HEK293T (cell line): Measurements from ENCODE around the gene SAFB2.

Experiments used
- CTCF ChIA-PET: fragments of 350-600 bp; formaldehyde crosslinking; extraction: SDS; loops from one replicate; lab custom pipeline; 2021; ENCODE audit warnings: antibody characterized with exemption, inconsistent platforms; lab: Yijun Ruan, JAX
- POLR2A ChIA-PET: fragments of 350-600 bp; formaldehyde crosslinking; extraction: SDS; loops from one replicate; lab custom pipeline; 2020; ENCODE audit warnings: antibody characterized with exemption, inconsistent platforms; lab: Yijun Ruan, JAX
- DNase-seq: peaks from one replicate; pipeline ENCODE4 v3.0.0; 2012; ENCODE audit warnings: mixed read lengths; ENCODE audit errors: extremely low spot score
- ARNT ChIP-seq: fragments of 450-650 bp; IDR thresholded peaks from 2 replicates; pipeline ENCODE4 v1.6.1; 2017; ENCODE audit warnings: mild to moderate bottlenecking
- BHLHE40 ChIP-seq: fragments of 450-650 bp; IDR thresholded peaks from 2 replicates; pipeline ENCODE4 v1.6.1; 2016; ENCODE audit warnings: mild to moderate bottlenecking, moderate library complexity, borderline replicate concordance
- CTBP1 ChIP-seq: fragments of 450-650 bp; IDR thresholded peaks from 2 replicates; pipeline ENCODE4 v1.6.1; 2016; ENCODE audit warnings: borderline replicate concordance
- ELF4 ChIP-seq: fragments of 450-650 bp; IDR thresholded peaks from 2 replicates; pipeline ENCODE4 v1.6.1; 2017; ENCODE audit warnings: antibody characterized with exemption
- FOXA1 ChIP-seq: fragments of 450-650 bp; IDR thresholded peaks from 2 replicates; pipeline ENCODE4 v1.6.1; 2016; ENCODE audit warnings: mild to moderate bottlenecking
- FOXK2 ChIP-seq: fragments of 450-650 bp; IDR thresholded peaks from 2 replicates; pipeline ENCODE4 v1.6.1; 2016; ENCODE audit warnings: mild to moderate bottlenecking
- FOXM1 ChIP-seq: fragments of 450-650 bp; IDR thresholded peaks from 2 replicates; pipeline ENCODE4 v1.6.1; 2017; ENCODE audit warnings: mild to moderate bottlenecking, borderline replicate concordance
- HDGF ChIP-seq: fragments of 450-650 bp; IDR thresholded peaks from 2 replicates; pipeline ENCODE4 v1.6.1; 2017; ENCODE audit warnings: antibody characterized with exemption, borderline replicate concordance
- L3MBTL2 ChIP-seq: fragments of 450-650 bp; conservative IDR thresholded peaks from 2 replicates; pipeline ENCODE4 v1.6.1; 2016; ENCODE audit warnings: mild to moderate bottlenecking
- LEF1 ChIP-seq: fragments of 450-650 bp; IDR thresholded peaks from 2 replicates; pipeline ENCODE4 v1.6.1; 2017; ENCODE audit warnings: mild to moderate bottlenecking, borderline replicate concordance
- NFRKB ChIP-seq: fragments of 450-650 bp; IDR thresholded peaks from 2 replicates; pipeline ENCODE4 v1.6.1; 2016; ENCODE audit warnings: mild to moderate bottlenecking, moderate library complexity
- SP1 ChIP-seq: fragments of 450-650 bp; IDR thresholded peaks from 2 replicates; pipeline ENCODE4 v1.6.1; 2017
- SUZ12 ChIP-seq: fragments of 450-650 bp; IDR thresholded peaks from 2 replicates; pipeline ENCODE4 v1.6.1; 2016; ENCODE audit warnings: mild to moderate bottlenecking
- TARDBP ChIP-seq: fragments of 450-650 bp; IDR thresholded peaks from 2 replicates; pipeline ENCODE4 v1.6.1; 2016
- ZNF384 ChIP-seq: fragments of 450-650 bp; IDR thresholded peaks from 2 replicates; pipeline ENCODE4 v1.6.1; 2016
- TF ChIP-seq, protein P1 (sequence below): fragments of 450-650 bp; IDR thresholded peaks from 2 replicates; pipeline ENCODE4 v1.6.1; 2016

Gene SAFB2

DNA sequence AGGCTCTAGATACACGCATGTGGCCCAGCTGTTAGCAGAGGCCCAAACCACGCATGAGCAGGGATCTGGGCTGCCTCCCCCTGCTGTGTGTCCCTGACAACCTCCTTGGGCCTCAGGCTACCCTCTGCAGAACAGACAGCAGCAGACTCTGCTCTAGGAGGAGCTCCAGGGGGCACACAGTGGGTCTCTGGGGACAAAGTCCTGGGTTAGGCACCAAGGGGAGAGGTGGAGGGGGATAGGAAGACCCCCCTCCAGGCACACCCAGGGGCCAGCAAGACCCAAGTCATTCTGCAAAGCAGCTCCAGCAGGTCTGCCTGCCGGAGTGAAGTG is 62.8 kb downstream of the SAFB2 start:
- CTCF ChIA-PET: interaction anchor here (0.7 kb wide), 1 partner anchor 14 kb away, joined by 3 read pairs; no protein-coding TSS in a partner anchor

DNA sequence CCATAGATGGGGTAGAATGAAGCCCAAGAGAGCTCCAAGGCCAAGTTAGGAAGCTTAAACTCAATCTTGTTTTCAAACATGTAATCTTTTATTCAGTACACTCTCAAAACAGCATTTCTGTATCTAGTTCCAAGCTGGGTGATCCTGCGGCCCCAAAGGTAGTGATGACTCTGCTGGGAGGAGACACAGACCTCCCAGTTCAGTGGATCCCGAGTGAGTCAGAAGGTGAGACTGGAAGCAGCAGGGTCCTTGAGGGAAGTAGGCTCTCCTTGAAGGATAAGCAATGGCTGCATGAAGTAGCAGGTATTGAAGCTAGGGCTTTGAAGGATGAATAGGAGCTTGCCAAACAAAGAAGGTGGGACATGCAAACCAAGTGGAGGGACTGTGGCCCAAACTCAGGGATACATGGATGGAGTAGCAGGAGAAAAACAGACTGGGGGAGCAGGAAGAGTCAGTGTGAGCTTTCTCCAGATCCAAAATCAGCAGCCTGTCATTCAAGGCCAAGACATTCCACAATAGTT is 64.4 kb downstream of the SAFB2 start:
- ChIA-PET CTCF (no interaction called here), POLR2A (no interaction called here)
- no peak for TF ChIP-seq BHLHE40
- no peak for DNase-seq

More for the DNA sequence above, 62.8 kb downstream of the SAFB2 start:
- no peak for DNase-seq
- TF ChIP-seq LEF1: no peak
- TF ChIP-seq FOXM1: no peak
- no peak for TF ChIP-seq ELF4
- no peak for TF ChIP-seq HDGF
- TF ChIP-seq, protein P1, sequence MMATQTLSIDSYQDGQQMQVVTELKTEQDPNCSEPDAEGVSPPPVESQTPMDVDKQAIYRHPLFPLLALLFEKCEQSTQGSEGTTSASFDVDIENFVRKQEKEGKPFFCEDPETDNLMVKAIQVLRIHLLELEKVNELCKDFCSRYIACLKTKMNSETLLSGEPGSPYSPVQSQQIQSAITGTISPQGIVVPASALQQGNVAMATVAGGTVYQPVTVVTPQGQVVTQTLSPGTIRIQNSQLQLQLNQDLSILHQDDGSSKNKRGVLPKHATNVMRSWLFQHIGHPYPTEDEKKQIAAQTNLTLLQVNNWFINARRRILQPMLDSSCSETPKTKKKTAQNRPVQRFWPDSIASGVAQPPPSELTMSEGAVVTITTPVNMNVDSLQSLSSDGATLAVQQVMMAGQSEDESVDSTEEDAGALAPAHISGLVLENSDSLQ: no peak
- no peak for TF ChIP-seq SUZ12
- POLR2A ChIA-PET: no interaction called here

DNA sequence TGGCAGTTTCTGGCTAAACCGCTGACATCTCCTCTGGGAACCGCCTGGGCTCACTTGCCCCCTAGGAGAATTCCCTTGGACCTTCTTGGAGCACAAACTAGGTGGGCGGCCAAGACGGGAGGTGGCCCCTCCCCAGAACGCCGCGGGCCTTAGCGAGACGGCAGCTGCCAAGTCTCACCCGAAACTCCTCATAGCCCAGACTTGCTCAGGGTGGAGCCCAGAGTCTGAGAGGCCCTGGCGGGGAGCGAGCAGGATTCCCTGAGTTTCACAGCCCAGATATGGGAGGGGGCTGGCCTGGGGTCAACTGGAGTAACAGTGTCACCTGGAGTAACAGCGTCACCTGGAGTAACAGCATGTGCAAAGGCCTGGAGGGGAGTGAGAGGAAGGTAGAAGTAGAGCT is 64.9 kb downstream of the SAFB2 start:
- ChIA-PET CTCF (no interaction called here), POLR2A (no interaction called here)
- DNase-seq: no peak
- no peak for TF ChIP-seq TARDBP
- TF ChIP-seq HDGF: no peak
- no peak for TF ChIP-seq SUZ12
- TF ChIP-seq, protein P1: no peak
- no peak for TF ChIP-seq FOXK2
- no peak for TF ChIP-seq L3MBTL2
- TF ChIP-seq NFRKB: no peak
- TF ChIP-seq BHLHE40: no peak

DNA sequence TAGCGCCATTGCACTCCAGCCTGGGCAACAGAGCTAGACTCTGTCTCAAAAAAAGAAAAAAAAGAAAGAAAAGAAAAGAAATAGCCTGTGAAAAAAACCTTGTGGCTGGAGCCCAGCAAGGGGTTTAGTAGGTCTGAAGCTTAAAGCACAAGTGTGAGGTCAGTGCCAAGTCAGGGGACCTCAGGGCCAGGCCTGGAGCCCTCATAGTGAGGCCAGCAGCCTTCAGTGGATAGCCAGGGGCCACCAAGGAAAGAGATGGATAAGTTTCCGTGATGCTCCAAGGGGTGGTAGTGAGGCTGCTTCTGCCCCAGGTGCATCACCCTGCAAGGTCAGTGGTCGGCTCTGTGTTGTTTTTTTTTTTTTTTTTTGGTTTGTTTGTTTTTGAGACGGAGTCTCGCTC is 67.7 kb downstream of the SAFB2 start:
- POLR2A ChIA-PET: no interaction called here
- CTCF ChIA-PET: no interaction called here
- no peak for DNase-seq
- no peak for TF ChIP-seq BHLHE40
- no peak for TF ChIP-seq LEF1
- no peak for TF ChIP-seq ARNT
- no peak for TF ChIP-seq SP1
- TF ChIP-seq FOXA1: no peak
- TF ChIP-seq FOXK2: no peak
- TF ChIP-seq FOXM1: no peak
- TF ChIP-seq HDGF: no peak

DNA sequence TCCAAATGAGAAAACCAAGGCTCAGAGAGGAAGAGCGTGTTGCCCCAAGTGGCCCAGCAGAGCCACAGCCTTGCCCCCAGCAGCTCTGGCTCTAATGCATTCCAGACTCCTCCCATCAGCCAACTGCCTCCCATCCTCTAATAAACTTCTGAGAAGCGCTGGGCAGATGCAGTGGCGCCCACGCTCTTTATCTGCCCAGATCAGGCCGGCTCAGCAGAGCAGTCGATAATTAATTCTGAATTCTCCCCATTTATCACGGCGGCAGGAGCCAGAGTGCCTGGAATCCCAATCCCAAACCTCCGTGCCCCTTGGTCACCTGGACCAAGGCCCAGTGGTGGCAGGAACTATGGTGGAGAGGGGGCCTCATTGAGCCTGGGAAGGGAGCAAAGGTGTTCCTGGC is 68.7 kb downstream of the SAFB2 start:
- CTCF ChIA-PET: no interaction called here
- POLR2A ChIA-PET: no interaction called here

DNA sequence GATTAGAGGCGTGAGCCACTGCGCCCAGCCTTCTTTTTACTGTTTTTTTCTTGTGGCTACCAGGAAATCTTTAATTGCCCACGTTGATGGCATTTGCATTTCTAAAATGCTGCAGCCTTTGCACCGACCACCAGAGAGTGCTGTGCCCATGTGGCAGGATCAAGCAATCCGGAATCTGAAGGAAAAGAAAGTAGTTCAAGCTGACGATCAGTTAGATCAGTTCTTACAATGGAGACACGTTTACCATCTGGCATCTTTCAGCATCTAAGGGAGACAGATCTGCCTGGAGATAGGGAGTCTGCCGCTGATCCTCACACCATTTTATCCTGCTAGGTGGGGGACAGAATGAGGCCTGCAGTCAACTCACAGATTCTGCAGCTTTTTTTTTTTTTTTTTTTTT is 74.7 kb downstream of the SAFB2 start:
- ChIA-PET POLR2A (interaction anchor here (0.9 kb wide), 1 partner anchor 17 kb away, joined by 3 read pairs; no protein-coding TSS in a partner anchor), CTCF (interaction anchor here (0.6 to 2.3 kb wide), 5 partner anchors 9 to 581 kb away, joined by 3 to 10 read pairs (median 7); no protein-coding TSS in a partner anchor)
- DNase-seq: peak; percentile 70
- TF ChIP-seq ELF4 (no peak), FOXK2 (no peak), HDGF (no peak), ZNF384 (peak; percentile 86), SP1 (no peak), FOXA1 (no peak)

More for the DNA sequence above, 68.7 kb downstream of the SAFB2 start:
- no peak for DNase-seq
- TF ChIP-seq NFRKB (no peak), ZNF384 (no peak), BHLHE40 (no peak)

DNA sequence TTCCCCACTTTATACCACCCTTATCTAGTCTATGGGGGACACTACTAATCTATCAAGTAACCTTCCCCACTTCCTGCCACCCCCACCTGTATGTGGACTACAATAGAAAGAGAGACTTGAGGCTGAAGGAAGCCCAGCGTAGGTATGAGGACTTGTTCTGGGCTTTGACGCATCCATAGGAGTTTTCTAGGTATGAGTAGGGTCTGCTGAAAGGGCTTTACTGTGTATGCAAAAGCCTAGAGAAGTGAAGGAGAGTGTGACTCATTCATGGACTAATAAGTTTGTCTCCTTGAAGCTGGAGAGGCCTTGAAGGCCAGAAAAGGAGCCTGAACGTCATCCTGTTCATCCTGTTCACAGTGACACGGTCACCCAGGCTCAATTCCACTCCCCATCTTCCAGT is 76.6 kb downstream of the SAFB2 start:
- ChIA-PET CTCF (interaction anchor here (0.5 to 0.9 kb wide), 2 partner anchors 11 to 13 kb away, joined by 3 to 4 read pairs; no protein-coding TSS in a partner anchor), POLR2A (no interaction called here)
- DNase-seq: no peak
- TF ChIP-seq SP1 (no peak), ZNF384 (no peak), ARNT (no peak), BHLHE40 (no peak), SUZ12 (no peak), NFRKB (no peak), CTBP1 (no peak), FOXA1 (no peak)
- TF ChIP-seq, protein P1: no peak

DNA sequence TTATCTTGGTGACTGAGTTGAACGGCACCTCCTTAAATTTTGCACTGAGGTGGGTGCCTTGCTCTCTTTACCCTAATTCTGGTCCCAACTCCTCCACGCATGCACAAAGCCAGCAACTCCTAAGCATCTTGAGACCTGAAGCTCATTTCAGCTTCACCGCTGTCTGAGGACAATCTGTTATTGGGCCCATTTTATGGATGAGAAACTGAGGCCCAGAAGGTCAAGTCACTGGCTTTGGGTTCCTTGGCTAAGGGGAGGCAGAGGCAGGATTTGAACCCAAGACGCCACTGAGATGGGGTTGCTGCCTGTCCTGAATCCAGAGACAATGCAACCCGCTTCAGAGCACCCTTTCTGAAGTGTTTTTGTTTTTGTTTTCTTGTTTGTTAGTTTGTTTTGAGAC is 77.5 kb downstream of the SAFB2 start:
- TF ChIP-seq, protein P1: no peak
- TF ChIP-seq CTBP1 (no peak), ARNT (no peak), L3MBTL2 (no peak), ZNF384 (no peak)
- ChIA-PET CTCF (no interaction called here), POLR2A (no interaction called here)
- no peak for DNase-seq
